H1 (cell line): ENCODE results near the gene PTPN2.

ENCODE experiments used
- ATF3 ChIP-seq: IDR thresholded peaks from 2 replicates; pipeline ENCODE4 v1.6.1; 2011; ENCODE audit warnings: low read depth, mild to moderate bottlenecking, low read length; ENCODE audit not compliant: insufficient read depth
- BRCA1 ChIP-seq: IDR thresholded peaks from 2 replicates; pipeline ENCODE4 v1.6.1; 2012; ENCODE audit warnings: low read depth, low read length, improper control_type of control experiment
- CTCF ChIP-seq, 3 experiments: IDR thresholded peaks; 1 replicate in 2 of 3; 2 replicates in 1 of 3; pipeline versions ENCODE4 v1.5.1 to v1.6.1; 2011; ENCODE audit warnings: low read length in 3 of 3, mild to moderate bottlenecking in 3 of 3, inconsistent platforms in 2 of 3, low read depth in 1 of 3, moderate library complexity in 1 of 3; ENCODE audit not compliant: insufficient read depth in 1 of 3; ENCODE audit errors: control extremely low read depth in 1 of 3
- E2F6 ChIP-seq: IDR thresholded peaks from 2 replicates; pipeline ENCODE4 v1.6.1; 2012; ENCODE audit warnings: inconsistent platforms
- KDM1A ChIP-seq: fragments of 200-600, 300-600 bp; sonication (generic); IDR thresholded peaks from 2 replicates; pipeline ENCODE4 v1.7.1; 2016; ENCODE audit warnings: mild to moderate bottlenecking, low read length, borderline replicate concordance
- PHF8 ChIP-seq: fragments of 200-600 bp; sonication (generic); conservative IDR thresholded peaks from 2 replicates; pipeline ENCODE4 v1.7.1; 2012; ENCODE audit warnings: low read depth, mild to moderate bottlenecking, inconsistent platforms, low read length, moderate library complexity
- POLR2A ChIP-seq, 2 experiments: IDR thresholded peaks; 1 replicate in 1 of 2; 2 replicates in 1 of 2; pipeline ENCODE4 v1.6.1; 2011; ENCODE audit warnings: low read depth in 2 of 2, low read length in 2 of 2, mild to moderate bottlenecking in 2 of 2; ENCODE audit errors: control extremely low read depth in 1 of 2

- TF ChIP-seq E2F6 (no peak), POLR2A (IDR thresholded peaks at IDR 0.05; ENCODE audit: control extremely low read depth in 1 of 2, low read depth in 2 of 2, low read length in 2 of 2) (no peak), CTCF (IDR thresholded peaks at IDR 0.05; ENCODE audit: control extremely low read depth in 1 of 3, insufficient read depth in 1 of 3, low read depth in 1 of 3, low read length in 3 of 3) (no peak), BRCA1 (no peak), PHF8 (no peak), KDM1A (no peak), ATF3 (no peak)
Measured at GRCh38 chr18:12772111-12772510, 111.9 kb downstream of the PTPN2 start.
